ENCODE results near the gene PPP1R15A. TPM values are rescaled to one million over a fixed set of nuclear protein-coding genes. Genes with fewer than 3 reads are reported as not detected.

The PPP1R15A gene
- total and polyA plus RNA-seq, 2 experiments from 2014 or later, result 14.0 to 15.8 TPM

GRCh38 chr19:48830965-48831364, 41.3 kb upstream of the PPP1R15A start:
- no peak overlapping the region for H2AFZ ChIP-seq
- Mint-ChIP-seq H3K4me3 (no peak overlapping the region), H3K4me1 (peaks cover 14% of the 10 kb centered on the region), H3K27ac (no peak overlapping the region), H3K36me3 (ENCODE audit: low read depth) (peaks cover 25% of the 10 kb centered on the region), H3K9me3 (no peaks in the 10 kb centered on the region; the same call in 1 of the 3 replicates), H3K27me3 (ENCODE audit: insufficient read depth, low read depth, poor library complexity) (peaks cover 16% of the 10 kb centered on the region)
- no peak overlapping the region for H3K4me2 ChIP-seq
- H3K9me2 ChIP-seq (ENCODE audit: insufficient read depth), result no peaks in the 10 kb centered on the region
- DNase-seq (ENCODE audit: low spot score) (no peak), ATAC-seq (no peak)
- H3F3A ChIP-seq (replicated peaks; ENCODE audit: low read depth), result peaks cover 2% of the 10 kb centered on the region
- H3K27ac ChIP-seq (ENCODE audit: low read depth), result no peak overlapping the region
- H4K20me1 ChIP-seq (replicated peaks; ENCODE audit: insufficient read depth), result no peaks in the 10 kb centered on the region
- H3K79me2 ChIP-seq (replicated peaks; ENCODE audit: insufficient read depth), result no peaks in the 10 kb centered on the region
- TF ChIP-seq POLR2AphosphoS5 (IDR thresholded peaks at IDR 0.05; ENCODE audit: low read depth) (no peak), STAT1 (IDR thresholded peaks at IDR 0.05; ENCODE audit: unreplicated experiment) (no peak), NANOG (IDR thresholded peaks at IDR 0.05; ENCODE audit: borderline replicate concordance) (no peak), ZNF331 (CRISPR knock-in tag; IDR thresholded peaks at IDR 0.05; ENCODE audit: low read depth) (no peak), JUNB (IDR thresholded peaks at IDR 0.05; ENCODE audit: unreplicated experiment) (no peak), CREB1 (CRISPR knock-in tag; IDR thresholded peaks at IDR 0.05; ENCODE audit: low read depth) (no peak), EZH2phosphoT487 (IDR thresholded peaks at IDR 0.05; ENCODE audit: unreplicated experiment) (no peak), EZH2 (IDR thresholded peaks at IDR 0.05; ENCODE audit: low read depth, unreplicated experiment) (no peak), ZNF114 (CRISPR knock-in tag; IDR thresholded peaks at IDR 0.05) (no peak)
- TF ChIP-seq, protein P1, sequence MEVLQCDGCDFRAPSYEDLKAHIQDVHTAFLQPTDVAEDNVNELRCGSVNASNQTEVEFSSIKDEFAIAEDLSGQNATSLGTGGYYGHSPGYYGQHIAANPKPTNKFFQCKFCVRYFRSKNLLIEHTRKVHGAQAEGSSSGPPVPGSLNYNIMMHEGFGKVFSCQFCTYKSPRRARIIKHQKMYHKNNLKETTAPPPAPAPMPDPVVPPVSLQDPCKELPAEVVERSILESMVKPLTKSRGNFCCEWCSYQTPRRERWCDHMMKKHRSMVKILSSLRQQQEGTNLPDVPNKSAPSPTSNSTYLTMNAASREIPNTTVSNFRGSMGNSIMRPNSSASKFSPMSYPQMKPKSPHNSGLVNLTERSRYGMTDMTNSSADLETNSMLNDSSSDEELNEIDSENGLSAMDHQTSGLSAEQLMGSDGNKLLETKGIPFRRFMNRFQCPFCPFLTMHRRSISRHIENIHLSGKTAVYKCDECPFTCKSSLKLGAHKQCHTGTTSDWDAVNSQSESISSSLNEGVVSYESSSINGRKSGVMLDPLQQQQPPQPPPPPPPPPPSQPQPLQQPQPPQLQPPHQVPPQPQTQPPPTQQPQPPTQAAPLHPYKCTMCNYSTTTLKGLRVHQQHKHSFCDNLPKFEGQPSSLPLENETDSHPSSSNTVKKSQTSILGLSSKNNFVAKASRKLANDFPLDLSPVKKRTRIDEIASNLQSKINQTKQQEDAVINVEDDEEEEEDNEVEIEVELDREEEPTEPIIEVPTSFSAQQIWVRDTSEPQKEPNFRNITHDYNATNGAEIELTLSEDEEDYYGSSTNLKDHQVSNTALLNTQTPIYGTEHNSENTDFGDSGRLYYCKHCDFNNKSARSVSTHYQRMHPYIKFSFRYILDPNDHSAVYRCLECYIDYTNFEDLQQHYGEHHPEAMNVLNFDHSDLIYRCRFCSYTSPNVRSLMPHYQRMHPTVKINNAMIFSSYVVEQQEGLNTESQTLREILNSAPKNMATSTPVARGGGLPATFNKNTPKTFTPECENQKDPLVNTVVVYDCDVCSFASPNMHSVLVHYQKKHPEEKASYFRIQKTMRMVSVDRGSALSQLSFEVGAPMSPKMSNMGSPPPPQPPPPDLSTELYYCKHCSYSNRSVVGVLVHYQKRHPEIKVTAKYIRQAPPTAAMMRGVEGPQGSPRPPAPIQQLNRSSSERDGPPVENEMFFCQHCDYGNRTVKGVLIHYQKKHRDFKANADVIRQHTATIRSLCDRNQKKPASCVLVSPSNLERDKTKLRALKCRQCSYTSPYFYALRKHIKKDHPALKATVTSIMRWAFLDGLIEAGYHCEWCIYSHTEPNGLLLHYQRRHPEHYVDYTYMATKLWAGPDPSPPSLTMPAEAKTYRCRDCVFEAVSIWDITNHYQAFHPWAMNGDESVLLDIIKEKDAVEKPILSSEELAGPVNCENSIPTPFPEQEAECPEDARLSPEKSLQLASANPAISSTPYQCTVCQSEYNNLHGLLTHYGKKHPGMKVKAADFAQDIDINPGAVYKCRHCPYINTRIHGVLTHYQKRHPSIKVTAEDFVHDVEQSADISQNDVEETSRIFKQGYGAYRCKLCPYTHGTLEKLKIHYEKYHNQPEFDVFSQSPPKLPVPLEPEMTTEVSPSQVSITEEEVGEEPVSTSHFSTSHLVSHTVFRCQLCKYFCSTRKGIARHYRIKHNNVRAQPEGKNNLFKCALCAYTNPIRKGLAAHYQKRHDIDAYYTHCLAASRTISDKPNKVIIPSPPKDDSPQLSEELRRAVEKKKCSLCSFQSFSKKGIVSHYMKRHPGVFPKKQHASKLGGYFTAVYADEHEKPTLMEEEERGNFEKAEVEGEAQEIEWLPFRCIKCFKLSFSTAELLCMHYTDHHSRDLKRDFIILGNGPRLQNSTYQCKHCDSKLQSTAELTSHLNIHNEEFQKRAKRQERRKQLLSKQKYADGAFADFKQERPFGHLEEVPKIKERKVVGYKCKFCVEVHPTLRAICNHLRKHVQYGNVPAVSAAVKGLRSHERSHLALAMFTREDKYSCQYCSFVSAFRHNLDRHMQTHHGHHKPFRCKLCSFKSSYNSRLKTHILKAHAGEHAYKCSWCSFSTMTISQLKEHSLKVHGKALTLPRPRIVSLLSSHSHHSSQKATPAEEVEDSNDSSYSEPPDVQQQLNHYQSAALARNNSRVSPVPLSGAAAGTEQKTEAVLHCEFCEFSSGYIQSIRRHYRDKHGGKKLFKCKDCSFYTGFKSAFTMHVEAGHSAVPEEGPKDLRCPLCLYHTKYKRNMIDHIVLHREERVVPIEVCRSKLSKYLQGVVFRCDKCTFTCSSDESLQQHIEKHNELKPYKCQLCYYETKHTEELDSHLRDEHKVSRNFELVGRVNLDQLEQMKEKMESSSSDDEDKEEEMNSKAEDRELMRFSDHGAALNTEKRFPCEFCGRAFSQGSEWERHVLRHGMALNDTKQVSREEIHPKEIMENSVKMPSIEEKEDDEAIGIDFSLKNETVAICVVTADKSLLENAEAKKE (CRISPR knock-in tag; IDR thresholded peaks at IDR 0.05), result no peak
- TF ChIP-seq, protein P2, sequence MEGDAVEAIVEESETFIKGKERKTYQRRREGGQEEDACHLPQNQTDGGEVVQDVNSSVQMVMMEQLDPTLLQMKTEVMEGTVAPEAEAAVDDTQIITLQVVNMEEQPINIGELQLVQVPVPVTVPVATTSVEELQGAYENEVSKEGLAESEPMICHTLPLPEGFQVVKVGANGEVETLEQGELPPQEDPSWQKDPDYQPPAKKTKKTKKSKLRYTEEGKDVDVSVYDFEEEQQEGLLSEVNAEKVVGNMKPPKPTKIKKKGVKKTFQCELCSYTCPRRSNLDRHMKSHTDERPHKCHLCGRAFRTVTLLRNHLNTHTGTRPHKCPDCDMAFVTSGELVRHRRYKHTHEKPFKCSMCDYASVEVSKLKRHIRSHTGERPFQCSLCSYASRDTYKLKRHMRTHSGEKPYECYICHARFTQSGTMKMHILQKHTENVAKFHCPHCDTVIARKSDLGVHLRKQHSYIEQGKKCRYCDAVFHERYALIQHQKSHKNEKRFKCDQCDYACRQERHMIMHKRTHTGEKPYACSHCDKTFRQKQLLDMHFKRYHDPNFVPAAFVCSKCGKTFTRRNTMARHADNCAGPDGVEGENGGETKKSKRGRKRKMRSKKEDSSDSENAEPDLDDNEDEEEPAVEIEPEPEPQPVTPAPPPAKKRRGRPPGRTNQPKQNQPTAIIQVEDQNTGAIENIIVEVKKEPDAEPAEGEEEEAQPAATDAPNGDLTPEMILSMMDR (conservative IDR thresholded peaks at IDR 0.05; ENCODE audit: low read depth in 2 of 2), result no peak
- TF ChIP-seq, protein P3, sequence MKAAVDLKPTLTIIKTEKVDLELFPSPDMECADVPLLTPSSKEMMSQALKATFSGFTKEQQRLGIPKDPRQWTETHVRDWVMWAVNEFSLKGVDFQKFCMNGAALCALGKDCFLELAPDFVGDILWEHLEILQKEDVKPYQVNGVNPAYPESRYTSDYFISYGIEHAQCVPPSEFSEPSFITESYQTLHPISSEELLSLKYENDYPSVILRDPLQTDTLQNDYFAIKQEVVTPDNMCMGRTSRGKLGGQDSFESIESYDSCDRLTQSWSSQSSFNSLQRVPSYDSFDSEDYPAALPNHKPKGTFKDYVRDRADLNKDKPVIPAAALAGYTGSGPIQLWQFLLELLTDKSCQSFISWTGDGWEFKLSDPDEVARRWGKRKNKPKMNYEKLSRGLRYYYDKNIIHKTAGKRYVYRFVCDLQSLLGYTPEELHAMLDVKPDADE (IDR thresholded peaks at IDR 0.05), result no peak
- TF ChIP-seq, protein P4, sequence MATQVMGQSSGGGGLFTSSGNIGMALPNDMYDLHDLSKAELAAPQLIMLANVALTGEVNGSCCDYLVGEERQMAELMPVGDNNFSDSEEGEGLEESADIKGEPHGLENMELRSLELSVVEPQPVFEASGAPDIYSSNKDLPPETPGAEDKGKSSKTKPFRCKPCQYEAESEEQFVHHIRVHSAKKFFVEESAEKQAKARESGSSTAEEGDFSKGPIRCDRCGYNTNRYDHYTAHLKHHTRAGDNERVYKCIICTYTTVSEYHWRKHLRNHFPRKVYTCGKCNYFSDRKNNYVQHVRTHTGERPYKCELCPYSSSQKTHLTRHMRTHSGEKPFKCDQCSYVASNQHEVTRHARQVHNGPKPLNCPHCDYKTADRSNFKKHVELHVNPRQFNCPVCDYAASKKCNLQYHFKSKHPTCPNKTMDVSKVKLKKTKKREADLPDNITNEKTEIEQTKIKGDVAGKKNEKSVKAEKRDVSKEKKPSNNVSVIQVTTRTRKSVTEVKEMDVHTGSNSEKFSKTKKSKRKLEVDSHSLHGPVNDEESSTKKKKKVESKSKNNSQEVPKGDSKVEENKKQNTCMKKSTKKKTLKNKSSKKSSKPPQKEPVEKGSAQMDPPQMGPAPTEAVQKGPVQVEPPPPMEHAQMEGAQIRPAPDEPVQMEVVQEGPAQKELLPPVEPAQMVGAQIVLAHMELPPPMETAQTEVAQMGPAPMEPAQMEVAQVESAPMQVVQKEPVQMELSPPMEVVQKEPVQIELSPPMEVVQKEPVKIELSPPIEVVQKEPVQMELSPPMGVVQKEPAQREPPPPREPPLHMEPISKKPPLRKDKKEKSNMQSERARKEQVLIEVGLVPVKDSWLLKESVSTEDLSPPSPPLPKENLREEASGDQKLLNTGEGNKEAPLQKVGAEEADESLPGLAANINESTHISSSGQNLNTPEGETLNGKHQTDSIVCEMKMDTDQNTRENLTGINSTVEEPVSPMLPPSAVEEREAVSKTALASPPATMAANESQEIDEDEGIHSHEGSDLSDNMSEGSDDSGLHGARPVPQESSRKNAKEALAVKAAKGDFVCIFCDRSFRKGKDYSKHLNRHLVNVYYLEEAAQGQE (IDR thresholded peaks at IDR 0.05; ENCODE audit: unreplicated experiment), result no peak
- H3K4me1 ChIP-seq (ENCODE audit: insufficient read depth), result peaks cover 3% of the 10 kb centered on the region; the same call in 1 of the 2 replicates
- H3K4me3 ChIP-seq, result no peak overlapping the region
- H3K27me3 ChIP-seq (ENCODE audit: insufficient read depth), result no peaks in the 10 kb centered on the region
- no peaks in the 10 kb centered on the region for H3K36me3 ChIP-seq (ENCODE audit: insufficient read depth)
